ENCODE results near the gene KSR1.
"Not testable (repeated sequence)": the region's sequence is repeated elsewhere in the genome, so short reads cannot be mapped to it uniquely, and the experiment has no call there.

KSR1 gene

DNA sequence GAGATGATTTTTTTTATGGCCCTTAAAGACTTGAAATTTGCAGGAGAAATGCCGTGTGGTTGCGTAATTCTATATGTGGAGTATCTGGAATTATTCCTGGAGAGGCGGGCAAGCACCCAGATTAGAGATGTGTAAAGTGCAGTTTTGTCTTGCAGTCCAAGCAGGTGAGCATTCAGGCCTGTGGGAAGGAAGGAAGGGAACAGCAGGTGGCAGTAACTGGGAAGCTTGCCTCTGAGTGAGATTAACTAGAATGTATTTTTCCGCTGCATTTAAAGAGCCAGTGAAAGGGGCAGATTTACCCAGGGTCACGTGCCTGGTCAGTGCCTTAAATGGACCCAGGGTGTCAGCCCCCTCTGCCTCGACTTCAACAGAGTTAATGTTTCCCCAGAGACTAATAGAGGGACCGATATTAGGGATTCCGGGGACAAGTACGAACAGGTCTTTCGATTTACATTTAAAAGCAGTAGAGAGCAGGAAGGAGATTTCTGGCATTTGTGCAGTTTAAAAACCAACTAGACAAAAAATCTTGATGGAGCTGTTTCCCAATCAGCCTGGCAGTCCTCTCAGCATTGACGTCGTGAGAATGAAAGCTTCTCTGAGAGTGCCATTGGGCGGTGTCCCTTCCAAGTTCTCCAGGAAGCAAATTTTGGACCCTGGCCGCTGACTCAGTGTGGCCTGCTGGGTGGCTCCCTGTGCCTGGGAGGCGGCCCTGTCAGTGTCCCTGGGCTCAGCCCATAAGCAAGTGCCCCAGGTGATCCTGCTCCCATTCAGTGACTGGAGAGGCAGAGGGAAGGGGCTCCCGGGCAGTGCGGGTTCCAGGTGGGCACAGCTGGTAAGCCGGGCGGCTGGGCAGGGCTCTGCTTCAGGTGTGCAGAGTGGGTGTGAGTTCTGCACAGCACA lies 38.2 kb downstream of the KSR1 start:
- no peak for DNase-seq (ENCODE audit: low spot score)

DNA sequence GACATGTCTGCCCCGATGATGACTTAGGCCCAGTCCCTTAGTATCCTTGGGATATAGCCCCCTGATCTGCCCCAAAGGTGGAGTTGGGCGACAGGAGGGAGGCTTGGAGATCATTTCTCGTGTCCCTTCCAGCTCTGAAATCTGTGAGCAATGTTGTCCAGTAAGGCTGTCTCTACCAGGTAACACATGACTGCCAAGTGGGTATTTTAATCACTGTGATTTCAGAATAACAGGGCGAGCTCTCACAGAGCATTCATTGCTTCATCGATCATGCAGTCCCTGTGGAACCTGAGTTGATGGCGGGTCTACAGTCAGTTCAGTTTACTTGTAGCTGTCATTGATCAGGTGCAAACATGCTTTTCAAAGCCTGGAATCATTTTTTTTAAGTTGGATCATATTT lies 39.2 kb downstream of the KSR1 start:
- DNase-seq (ENCODE audit: low spot score) = no peak

DNA sequence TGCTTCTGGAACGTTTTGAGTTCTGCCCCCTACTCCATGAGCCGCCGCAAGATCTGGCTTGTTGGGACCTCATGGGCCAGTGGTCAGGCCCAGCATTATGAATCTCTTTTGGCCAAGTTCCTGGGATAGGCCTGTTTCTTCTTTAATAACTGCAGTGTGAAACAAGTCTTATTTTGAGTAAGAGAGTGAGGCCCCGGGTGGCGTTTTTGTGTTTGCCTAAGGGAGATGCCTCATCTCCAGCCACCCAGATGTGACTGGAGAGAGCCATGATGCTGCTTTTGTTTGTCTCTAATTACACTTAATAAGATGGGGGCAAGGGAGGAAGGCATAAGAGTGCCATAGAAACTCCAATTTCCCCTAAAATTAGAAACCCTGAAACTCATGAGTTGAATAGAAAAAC lies 39.8 kb downstream of the KSR1 start:
- DNase-seq (ENCODE audit: low spot score) = no peak

DNA sequence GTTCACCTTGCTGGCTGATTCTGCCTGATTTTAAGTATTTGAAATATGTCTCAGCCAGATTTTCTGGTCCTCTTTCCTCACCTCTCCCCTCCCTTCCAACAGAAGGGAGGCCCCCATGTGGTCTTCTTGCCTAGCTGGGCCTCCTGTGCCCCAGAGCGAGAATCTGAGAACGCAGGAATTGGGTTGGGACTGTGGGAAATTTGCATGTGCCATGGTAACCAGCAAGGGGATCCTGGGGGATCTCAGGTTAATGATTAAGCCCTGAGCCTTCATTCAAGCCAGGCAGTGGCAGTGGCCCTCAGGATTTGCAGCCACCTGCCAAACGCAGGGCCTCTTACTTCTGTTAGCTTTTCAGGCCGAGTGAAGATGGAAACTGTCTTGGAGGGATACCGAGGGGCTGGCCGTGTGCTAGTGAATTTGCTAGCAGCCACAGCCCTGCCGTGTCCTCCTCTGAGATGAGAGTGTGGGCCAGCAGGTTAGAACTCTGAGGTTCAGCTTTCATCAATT lies 40.2 kb downstream of the KSR1 start:
- DNase-seq (ENCODE audit: low spot score) = no peak

DNA sequence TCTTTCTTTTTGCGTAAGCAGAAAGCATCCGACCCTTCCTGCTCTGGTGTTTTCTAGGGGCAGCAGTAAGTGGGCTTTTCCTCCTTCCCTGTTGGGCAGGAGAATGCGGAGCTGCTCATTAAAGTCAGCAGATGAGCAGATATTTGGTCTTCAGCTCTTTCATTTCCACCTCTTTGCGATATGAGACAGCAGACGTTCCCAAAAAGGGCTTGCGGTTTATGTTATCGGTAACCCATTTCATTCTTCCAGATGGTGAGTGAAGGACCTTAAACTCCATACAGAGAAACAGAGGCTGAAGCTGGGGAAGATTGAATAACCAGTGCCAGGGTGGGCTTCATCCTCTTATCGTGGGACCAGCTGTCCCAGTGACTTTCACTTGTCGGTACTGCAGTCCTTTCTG lies 40.7 kb downstream of the KSR1 start:
- no peak for DNase-seq (ENCODE audit: low spot score)

DNA sequence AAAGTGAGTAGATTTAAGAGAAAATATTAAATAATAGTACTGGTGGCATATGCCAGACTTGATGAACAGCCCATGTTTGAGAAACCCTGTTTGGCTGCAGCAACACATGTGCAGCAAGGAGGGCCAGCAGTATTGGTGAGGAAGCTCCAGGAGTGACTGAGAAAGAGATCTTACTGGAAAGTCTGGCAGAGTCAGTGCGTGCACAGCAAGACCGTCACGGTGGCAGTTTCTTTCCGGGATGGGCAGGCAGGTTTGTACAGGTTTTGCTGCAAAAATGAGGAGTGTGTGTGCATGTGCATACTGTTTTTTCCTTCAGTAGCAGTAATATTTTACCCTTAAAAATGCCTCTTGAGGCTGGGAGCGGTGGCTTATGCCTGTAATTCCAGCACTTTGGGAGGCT lies 41.4 kb downstream of the KSR1 start:
- DNase-seq (ENCODE audit: low spot score) = no peak

DNA sequence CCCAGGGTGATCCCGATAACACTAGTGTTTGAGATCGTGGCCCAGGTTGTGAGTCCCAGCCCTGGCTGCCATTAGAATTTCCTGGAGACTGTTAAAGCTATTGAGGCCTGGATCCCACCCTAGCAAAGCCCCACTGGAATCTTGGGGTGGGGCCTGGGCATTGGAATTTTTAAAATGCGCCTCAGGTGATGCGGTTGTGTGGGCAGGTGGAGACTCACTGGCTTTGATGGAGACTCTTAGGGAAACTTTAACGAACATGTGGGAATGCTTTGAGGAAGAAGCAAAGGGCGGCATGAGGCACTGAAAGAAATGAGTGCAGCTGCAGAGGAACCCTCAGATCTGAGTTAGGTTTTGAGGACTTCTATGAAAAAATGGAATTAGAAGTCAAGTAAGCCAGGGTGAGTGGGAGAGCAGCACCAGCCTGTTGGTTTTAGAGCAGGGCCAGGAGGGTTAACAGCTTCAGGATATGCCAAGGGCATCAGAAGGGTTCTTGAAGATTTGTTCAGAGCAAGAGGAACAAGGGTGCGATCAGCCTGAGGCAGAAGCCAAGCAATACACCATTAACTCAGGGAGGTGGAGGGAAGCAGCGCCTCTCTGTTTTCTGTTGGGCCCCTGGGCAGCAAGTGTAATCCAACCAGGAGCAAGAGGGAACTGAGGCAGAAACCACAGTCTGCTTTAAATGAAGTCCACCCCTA lies 42.5 kb downstream of the KSR1 start:
- DNase-seq (ENCODE audit: low spot score) = no peak

DNA sequence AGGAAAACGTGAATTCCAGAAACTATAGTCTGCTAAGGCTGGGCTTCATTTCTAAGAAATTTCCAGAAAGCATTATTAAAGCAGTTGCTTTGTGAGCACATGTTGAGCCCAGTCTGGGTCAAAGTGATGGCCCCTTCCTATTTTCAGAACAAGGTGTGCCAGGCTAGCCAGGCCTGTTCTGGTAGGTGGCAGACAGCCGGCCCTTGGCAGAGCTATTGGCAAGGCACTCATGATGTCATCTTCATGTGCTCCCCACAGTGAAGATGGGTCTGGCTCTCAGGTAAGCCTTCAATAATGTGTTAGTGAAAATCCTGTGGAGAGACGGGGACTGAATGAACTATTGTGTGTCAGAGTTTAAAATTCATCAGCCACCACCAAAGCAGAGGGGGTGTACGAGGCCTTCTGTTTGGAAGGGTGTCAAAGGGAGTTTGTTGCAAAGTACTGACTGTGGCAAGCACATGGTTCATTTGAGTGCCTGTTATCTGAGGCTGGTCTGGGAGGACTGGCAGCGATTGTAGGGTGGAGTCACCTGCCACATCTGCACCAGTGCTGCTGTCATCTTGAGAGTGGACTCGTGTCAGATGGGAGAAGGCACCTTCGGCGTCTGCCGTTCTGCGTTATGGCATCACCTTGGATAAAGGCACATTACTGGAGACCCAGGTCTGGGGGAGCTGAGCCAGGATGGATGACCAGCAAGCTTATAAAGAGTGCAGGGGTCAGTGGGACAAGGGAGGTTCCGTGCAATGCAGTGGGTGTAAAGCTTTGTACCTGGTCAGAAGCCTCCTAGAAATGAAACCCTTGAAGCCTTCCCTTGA lies 43.4 kb downstream of the KSR1 start:
- DNase-seq (ENCODE audit: low spot score) = no peak

DNA sequence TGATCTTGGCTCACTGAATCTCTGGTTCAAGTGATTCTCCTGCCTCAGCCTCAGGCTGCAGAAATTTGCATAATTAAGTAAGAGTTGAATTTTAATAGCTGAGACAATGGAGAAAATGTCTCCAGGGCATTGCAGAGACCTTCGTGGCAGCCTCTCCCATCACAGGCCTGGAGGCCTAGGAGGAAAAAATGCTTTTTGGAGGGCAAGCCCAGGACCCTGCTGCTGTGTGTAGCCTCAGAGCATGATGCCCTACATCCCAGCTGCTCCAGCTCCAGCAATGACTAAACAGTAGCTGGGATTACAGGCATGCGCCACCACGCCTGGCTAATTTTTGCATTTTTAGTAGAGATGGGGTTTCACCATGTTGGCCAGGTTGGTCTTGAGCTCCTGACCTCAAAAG lies 45.1 kb downstream of the KSR1 start:
- not testable (repeated sequence) for DNase-seq (ENCODE audit: low spot score)

DNA sequence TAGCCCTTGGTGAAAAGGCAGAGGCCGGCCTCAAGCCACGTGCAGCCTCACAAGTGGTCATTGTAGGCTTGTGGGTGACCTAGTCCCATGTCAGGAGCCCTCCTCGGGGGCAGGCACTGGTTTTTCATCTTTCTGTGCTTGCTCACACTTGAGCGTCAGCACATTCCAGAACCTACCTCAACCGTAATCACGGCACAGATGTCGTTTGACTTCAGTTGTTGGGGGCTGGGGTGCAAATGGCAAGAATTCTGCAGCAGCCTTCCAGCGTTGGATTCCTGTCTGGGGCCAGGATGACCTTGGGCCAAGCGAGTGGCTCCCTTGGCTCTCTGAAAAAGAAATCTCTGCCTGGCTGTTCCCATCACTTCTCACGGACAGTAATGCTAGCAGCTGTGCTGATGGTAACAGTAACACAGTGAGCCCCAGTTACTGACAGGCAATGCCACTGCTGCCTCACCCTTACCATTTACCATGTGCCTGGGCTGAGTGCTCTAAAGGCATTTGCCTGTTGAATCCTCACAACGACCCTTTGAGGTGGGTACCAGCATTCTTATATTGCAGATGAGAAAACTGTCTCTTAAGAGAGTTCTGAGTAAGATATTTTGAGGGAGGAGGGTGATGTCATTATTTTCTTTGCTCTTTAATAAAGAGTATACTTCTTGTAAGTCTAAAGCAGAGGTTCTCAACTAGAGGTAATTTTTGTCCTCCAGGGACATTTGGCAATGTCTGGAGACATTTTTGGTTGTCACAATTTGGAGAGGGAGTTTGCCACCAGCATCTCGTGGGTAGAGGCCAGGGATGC lies 46.5 kb downstream of the KSR1 start:
- DNase-seq (ENCODE audit: low spot score) = no peak

DNA sequence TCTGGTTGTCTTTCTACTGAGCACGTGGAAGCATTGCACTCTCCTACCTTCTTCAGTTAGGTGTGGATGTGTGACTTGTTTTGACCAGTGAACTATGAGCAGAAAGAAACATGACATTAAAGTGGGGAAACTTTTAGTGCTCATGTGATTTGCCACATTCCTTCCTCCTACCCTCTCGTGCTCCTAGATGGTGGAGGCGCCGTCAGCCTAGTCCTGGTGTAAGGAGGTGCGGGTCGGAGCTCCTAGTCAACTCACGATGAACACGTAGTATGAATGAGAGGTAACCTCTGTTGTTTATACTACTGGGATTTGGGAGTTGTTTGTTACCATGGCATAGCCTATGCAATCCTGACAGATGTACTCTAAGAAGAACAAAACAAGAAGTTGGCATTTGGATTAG lies 47.4 kb downstream of the KSR1 start:
- no peak for DNase-seq (ENCODE audit: low spot score)

DNA sequence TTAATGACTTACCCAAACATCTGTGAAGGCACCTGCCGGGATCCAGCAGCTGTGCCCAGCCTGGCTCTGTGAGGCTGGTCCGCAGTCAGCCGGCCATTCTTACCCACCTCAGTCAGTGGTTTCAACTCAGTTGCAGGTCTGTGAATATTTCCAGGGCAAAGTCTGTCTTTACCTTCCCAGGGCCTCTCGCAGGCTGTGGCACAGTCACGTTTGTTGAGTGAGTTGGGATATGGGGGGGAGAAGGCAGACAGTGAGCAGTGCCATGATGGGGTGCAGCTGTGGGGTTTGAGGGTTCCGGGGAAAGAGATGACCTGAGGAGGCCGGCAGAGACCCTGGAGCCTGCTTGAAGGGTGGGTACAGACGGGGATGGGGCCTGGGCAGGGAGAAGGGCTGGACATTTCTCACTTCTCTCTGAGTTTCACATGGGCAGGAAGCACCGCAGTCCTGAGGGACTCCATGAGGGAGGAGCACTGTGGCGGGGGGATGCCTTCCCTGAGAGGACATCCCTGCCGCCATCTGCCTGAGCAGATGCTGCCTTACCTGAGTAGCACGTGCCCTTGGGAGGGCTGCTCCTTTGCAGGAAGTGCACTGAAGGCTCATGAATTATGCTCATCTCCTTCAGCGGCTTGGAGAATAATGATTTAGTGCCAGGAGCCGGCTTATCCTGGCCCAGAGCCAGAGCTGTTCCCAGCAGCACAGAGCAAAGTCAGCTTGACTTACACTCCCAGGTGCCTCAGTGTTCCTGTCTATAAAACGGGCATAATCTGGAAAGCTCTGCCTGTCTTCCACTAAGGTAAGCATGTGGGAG lies 48.1 kb downstream of the KSR1 start:
- no peak for DNase-seq (ENCODE audit: low spot score)

DNA sequence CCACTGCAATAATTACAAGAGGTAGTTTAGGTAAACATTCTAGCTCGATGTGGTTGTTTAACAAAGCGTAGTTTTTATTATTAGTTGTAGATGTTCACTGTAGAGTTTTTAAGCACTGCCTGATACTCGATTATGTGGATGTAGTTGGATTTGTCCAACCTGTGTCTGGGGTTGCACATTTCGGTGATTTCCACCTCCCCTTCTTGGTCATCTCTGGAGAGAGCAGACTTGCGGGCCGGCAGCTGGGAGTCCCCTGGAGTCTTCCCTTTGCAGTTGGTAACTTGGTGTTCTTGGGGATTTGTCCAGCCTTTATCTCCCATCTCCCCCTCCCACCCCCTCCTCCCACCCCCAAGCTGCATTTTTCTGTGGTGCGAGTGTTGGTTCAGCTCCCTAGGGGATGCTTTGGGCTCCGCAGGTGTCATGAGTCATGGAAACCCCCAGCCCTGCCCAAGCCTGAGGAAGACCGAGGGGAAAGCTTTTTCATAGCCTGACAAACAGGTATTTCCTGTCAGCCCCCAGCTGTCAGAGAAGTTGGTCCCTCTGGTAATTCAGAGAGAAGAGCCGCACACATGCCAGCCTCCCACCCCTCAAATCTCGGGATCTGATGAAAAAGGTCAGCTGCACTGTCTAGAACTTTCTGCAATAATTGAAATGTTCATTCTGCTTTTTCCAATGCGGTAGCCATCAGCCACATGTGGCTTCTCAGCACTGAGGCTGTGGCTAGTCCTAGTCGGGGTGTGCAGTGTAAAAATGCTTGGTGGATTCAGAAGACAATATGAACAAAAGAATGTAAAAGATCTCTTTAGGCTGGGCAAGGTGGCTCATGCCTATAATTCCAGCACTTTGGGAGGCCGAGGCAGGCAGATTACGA lies 50.3 kb downstream of the KSR1 start:
- DNase-seq (ENCODE audit: low spot score) = no peak

DNA sequence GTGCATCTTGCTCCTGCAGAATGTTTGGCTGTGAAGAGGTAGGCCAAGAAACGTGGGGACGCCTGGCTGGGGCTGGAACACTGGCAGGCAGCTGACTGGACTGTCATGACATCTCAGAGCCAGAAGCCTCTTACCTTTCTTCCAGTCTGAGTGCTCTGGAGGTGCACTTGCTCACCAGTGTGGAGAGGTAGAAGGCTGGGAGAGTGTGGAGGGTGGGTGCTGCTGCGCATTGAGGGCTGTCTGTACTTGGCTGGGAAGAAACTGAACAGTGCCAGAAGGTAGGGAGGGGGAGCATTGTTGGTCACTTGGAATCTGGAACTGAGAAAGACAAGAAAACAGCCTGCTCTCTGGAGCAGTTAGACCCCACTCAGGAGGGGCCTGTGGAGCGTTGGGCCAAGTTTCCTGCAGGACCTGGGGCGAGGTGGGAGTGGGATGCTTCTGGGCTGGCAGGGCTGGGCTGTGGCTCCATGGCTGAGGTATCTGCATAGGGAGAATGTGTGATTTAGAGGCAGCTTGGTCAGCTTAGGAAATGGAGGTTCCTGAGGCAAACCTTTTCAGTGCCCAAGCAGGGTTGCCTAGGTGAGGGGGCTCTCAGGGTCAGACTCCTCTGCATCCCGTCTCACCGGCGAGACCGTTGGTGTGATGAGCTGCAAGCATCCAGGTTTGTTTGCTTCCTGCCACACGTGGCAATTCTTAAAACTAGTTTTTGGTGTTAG lies 55.1 kb downstream of the KSR1 start:
- no peak for DNase-seq (ENCODE audit: low spot score)

DNA sequence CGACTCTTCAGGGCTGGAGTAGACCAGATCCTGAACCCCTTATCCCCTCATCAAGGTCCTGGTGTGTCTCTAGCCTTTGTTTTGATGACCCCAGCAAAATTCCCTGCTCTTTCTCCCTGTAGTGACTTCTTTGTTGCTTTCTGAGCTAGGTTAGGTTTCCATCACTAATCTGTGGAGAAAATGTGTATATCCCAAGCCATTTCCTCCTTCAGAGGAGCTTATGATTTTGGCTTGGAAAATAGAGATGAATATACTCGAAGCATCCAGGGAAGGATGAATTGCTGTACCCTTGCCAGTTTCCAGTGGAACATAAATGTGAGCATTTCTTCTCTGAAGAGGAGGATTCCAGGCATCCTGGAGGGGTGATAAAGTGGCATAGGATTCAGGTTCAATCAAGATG lies 55.8 kb downstream of the KSR1 start:
- no peak for DNase-seq (ENCODE audit: low spot score)

DNA sequence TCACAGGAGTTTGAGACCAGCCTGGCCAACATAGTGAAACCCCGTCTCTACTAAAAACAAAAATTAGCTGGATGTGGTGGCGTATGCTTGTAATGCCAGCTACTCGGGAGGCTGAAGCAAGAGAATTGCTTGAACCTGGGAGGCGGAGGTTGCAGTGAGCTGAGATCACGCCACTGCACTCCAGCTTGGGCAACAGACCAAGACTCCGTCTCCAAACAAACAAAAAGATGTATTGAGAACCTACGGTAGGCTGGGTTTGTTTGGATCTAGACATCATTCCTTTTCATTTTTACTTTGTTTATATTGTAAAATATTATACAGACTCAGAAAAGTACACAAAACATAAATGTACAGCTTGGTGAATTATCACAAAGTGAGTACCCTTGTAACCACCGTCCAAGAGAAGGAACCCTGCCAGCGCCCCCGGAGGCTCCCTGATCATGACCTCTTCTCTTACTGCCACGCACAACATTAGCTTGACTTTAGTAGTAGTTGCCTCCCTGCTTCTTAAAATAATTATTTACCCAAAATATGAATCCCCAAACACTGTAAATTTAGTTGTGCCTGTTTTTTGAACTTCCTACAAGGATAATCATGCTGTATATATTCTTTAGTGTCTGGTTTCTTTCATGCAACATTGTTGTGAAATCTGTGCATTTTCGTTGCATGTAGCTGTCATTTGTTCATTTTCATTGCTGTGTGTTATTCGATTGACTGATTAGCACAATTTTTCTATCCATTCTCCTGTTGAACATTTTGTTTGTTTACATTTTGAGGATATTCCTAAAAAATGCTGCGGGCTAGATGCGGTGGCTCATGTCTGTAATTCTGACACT lies 56.5 kb downstream of the KSR1 start:
- DNase-seq (ENCODE audit: low spot score) = no peak

DNA sequence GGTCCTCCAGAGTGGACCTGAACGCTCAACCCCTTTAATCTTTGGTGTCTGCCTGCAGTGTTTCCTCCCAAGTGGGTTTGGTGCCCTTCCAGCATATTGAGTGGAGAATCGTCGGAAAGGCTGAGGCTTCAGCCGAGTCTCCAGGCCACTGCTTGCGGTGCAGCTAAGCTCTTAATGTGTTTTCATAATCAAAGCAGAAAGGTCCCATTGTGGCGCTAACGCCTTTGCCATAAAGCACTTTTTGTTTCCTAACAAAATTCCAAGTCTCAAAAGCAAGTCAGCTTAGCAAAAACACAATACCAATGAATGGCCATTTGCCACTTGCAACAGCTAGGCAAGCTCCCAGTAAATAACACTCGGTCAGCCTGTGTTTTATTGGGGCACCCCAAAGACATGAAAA lies 57.6 kb downstream of the KSR1 start:
- no peak for DNase-seq (ENCODE audit: low spot score)

All from activated CD4-positive, alpha-beta T cell treated with anti-CD3 and anti-CD28 coated beads, Interleukin-2, Interleukin-4, amounts not matched to agents 100 ng/mL and 50 ng/mL, durations not matched to agents 16 hours and 8 hours (primary cell).